HEK293 (cell line): Measurements from ENCODE around the gene ZNF764.

Source experiments
- ZNF138 ChIP-seq: fragments of 450-650 bp; formaldehyde crosslinking; IDR thresholded peaks from 2 replicates; pipeline ENCODE4 v1.5.1; 2016; ENCODE audit warnings: missing biosample characterization, missing genetic modification characterization, borderline replicate concordance
- TF ChIP-seq, protein P1 (sequence below): fragments of 450-650 bp; formaldehyde crosslinking; IDR thresholded peaks from 2 replicates; pipeline ENCODE4 v1.5.1; 2016; ENCODE audit warnings: missing biosample characterization, missing genetic modification characterization

DNA sequence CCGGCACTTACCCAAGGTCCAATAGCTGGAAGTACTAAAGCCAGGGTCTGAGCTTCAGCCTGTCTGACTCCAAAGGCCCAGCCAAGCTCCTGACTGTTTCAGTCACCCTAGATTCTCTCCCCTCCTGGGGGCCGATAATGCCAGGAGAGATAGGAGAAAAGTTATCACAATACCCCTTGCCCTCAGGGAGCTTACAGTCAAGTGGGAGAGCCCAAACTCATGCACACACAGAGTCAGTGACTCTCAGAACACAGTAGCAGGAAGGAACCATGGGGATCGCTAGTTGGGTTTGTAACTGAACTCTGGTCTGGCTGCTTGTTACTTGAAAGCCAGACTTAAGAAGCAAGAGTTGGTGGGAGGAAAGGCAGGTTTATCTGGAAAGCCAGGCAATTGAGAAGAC is 46.7 kb downstream of the ZNF764 start:
- no peak for TF ChIP-seq ZNF138 (tag by site-specific recombination)
- TF ChIP-seq, protein P1, sequence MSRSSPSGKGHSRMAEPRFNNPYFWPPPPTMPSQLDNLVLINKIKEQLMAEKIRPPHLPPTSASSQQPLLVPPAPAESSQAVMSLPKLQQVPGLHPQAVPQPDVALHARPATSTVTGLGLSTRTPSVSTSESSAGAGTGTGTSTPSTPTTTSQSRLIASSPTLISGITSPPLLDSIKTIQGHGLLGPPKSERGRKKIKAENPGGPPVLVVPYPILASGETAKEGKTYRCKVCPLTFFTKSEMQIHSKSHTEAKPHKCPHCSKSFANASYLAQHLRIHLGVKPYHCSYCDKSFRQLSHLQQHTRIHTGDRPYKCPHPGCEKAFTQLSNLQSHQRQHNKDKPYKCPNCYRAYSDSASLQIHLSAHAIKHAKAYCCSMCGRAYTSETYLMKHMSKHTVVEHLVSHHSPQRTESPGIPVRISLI (tag by site-specific recombination), result no peak
